ENCODE data around the gene ATP2A2.

ATP2A2 gene

DNA sequence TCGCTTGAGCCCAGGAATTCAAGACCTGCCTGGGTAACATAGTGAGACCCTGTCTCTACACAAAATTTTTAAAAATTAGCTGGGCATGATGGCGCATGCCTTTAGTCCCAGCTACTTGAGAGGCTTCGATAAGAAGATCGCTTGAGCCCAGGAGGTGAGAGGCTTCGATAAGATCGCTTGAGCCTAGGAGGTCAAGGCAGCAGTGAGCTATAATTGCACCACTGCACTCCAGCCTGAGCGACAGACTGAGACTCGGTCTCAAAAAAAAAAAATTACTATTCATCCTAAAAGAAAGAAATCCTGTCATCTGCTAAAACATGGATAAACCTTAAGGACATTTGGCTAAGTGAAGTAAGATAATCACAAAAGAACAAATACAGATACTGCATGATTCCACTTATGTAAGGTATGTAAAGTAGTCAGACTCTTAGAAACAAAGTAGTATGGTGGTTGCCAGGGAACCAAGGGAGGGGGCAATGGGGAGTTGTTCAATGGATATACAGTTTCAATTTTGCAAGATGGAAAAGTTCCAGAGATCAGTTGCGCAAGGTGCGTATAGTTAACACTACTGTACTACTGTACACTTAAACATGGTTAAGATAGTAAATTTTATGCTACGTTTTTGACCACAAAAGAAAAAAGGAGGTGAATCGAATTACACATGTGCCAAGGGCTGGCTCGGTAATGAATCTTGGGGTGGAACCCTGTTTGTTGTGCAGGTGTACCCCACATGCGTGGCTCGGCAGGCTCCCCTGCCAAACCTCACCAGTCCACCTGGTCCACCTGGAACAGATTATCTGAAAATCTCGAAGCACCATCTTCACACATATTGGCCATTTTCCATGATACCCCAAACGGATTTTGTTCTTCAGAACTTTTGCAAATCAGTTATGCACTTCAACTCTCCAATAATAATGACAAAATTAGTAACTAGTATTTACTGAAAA, 18.3 kb upstream of the ATP2A2 start:
- no peak for DNase-seq (ENCODE audit: low spot score)

DNA sequence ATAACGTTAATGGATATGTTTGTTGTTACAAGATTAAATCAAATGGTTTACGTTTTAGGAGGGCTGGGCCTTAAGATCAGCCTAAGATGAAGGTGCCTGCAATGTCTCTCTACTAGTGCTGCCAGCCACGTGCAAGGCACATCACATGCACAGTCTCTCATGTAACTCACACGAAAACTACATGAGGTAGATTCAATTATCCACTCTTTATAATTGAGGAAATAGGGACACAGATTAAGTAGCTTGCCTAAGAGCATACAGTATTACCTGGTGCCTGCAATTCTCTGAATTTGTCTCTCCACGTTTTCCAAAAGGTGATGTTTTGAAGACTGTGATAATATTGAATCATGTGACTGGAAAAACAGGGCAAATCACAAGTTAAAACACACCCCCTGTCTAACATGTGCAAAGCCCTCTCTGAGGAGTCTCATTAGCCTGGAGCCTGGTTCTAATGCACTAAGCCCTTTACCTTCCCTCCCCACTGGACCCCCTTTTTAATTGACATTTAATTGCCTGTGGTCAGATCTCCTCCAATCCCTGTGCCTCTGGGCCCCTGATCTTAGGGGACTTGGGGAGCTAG, 14.6 kb upstream of the ATP2A2 start:
- DNase-seq (ENCODE audit: low spot score): no peak

GRCh38 chr12:110266980-110267620, 13.9 kb upstream of the ATP2A2 start:
- no peak for DNase-seq (ENCODE audit: low spot score)

- DNase-seq (ENCODE audit: low spot score): no peak
Observed at GRCh38 chr12:110269622-110270124, 11.4 kb upstream of the ATP2A2 start.

DNA sequence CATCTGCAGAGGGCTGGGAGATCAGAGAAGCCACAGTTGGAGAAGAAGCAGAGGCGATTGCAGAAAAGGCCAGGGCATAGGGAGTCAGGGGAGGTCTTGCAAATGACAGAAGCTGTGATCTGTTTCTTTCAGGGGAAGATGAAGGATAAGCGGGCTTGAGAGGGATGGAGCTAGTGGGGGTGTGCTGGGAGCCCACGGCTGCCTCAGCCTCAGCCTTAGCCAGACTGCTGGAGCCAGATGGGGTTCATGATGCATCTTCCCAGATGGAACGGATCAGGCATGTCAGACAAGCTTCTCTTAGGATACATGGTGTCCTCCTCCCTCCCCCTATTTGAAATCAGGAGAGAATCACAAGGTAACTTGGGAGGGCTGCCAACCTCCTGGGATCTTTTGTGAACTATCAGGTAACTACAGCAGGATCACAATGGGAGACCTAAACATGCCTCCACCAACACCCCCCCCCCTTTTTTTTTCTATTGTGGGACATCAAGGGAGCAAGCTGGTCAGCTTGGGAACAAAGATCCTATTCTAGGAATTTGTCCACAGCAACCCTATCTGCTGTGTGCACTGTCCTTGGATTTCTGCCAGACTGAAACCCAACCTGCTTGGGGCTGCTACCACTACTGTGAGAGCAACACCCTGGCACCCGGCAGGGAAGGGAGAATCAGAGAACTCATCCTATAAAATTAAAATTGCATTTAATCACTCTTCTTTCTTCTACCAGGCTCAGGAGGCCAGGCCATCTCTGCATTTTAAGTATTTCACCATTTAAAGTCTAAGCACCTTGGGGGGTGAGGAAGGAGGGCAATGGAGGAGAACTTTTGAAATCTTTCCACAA, 10.7 kb upstream of the ATP2A2 start:
- no peak for DNase-seq (ENCODE audit: low spot score)

- no peak for DNase-seq (ENCODE audit: low spot score)
Observed at GRCh38 chr12:110271015-110271414, 10.0 kb upstream of the ATP2A2 start.

DNA sequence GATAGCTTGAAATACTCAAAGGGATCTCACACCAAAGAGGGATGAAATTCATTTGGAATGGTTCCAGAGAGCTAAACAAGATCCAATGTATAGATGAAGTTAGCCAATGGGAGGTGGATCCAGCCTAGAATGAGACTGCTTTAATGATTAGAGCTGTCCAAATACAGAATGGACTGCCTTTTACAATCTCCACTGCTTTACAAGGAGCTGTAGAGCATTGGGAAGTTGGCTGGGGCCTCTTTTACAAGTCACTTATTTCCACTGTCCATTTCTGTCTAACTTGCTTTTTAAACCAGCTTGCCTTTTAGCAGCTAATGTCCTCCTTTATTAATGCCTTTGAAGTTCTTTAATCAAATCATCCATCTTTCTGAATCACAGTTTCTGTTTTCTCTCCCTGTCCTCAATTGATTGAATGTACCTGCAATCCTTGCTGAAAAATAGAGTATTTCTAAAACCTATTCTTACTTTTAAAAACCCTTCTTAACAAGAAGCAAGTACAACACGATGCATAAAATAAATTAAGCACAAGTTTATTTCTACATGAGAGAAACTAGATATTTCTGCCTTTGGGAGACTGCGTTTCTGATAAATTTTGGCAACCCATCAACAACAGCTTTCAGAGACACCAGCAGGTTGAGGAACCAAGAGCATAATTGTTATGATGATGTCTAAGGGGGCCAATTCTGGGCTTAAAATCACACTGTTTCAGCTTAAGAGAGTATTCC, 3.4 kb upstream of the ATP2A2 start:
- DNase-seq (ENCODE audit: low spot score): no peak

DNA sequence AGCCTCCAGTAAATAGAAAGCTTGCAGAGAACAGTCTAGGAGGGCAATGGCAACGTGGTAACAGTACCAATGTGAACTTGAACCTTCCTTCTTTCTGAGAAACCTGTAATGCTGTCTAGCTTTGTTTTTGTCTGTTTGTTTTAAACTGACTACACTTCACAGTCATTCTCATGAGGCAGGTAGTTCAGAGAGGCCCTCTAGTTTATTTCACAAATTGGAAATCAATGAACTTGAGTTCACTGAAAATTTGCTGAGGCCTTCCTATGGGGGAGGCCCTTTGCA, 2.9 kb upstream of the ATP2A2 start:
- DNase-seq (ENCODE audit: low spot score): no peak

GRCh38 chr12:110279566-110280375, 1.3 kb upstream of the ATP2A2 start:
- no peak for DNase-seq (ENCODE audit: low spot score)

- peak; percentile 68 for DNase-seq (ENCODE audit: low spot score)
Observed at GRCh38 chr12:110280392-110280778, 662 bp upstream of the ATP2A2 start.

GRCh38 chr12:110281549-110282299, 677 bp downstream of the ATP2A2 start:
- DNase-seq (ENCODE audit: low spot score): peak; percentile 27

DNA sequence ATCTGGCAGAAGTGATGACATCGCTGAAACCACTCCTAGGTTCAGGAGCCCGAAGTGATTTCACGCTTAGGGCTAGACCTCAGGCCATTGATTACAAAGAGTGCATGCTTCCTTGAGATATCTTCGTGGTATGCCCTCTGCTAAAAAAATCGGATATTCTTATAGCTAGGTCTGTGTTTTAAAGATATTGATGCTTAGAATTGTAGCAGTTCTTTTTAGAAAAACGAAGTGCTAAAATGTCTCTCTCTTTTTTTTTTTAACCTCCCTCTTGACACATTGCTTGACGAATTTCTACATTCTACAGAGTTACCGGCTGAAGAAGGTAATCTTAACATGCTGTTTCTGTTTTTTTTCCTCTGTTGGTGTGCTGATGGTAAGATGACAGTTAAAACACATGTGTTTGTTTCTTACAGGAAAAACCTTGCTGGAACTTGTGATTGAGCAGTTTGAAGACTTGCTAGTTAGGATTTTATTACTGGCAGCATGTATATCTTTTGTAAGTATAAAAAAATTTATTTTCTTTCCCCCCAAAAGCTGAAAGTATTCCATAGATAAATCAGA, 1.3 kb downstream of the ATP2A2 start:
- DNase-seq (ENCODE audit: low spot score): peak; percentile 32

GRCh38 chr12:110282956-110283817, 2.1 kb downstream of the ATP2A2 start:
- peak; percentile 19 for DNase-seq (ENCODE audit: low spot score)

DNA sequence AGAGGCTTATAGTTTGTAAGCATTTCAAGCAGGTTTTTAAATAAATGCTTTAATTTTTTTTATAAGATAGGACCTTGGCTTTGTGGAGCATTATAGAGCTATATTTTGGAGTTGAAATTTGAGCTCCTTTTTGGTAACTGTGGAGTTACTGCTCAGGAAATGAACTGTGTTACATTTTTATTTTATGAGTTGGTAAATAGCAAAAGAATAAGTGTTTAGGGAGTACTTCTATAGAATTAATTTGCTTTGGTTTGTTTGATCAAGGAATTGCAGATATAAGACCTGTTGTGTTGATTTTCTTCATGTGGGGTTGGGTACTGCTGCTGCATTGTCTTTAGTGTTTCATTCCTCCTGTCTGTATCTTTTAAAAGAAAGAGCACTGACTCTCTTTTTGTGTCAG, 3.5 kb downstream of the ATP2A2 start:
- no peak for DNase-seq (ENCODE audit: low spot score)

GRCh38 chr12:110286623-110287022, 5.6 kb downstream of the ATP2A2 start:
- peak; percentile 30 for DNase-seq (ENCODE audit: low spot score)

GRCh38 chr12:110287986-110288385, 6.9 kb downstream of the ATP2A2 start:
- no peak for DNase-seq (ENCODE audit: low spot score)

- DNase-seq (ENCODE audit: low spot score): no peak
Observed at GRCh38 chr12:110289044-110289710, 8.1 kb downstream of the ATP2A2 start.

DNA sequence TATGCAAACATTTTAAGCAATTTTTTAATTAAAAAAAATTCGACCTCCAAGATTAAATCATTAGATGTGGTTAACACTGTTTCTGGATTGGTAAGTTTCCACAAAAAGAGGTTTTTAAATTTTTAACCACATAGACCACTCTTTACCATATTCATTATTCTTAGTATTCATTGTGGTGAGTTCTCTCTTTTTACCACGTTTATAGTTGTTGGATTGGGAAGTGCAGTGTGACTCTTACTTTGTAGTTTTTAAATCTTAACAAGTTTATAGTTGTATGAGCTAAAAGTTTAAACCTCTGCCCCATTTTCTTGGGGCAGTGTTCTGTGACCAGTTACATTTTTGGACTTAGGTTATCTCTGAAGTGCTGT, 8.6 kb downstream of the ATP2A2 start:
- DNase-seq (ENCODE audit: low spot score): no peak
